A549 (cell line): ENCODE results near the gene ZFPM1. TPM values are rescaled to one million over a fixed set of nuclear protein-coding genes. Genes with fewer than 3 reads are reported as not detected.

Experiments
- ATAC-seq, 2 experiments: fragments of 200-7000 bp in 1 of 2; fragments of >200 bp in 1 of 2; cut with Nextera tagmentation in 1 of 2; cut with Tn5 transposase in 1 of 2; 3 replicates each; pipeline versions ENCODE4 v1.8.0 to v1.9.1; 2018 to 2020; ENCODE audit warnings: mild to moderate bottlenecking in 1 of 2, moderate library complexity in 1 of 2
- CTCF ChIA-PET: fragments of 300-600 bp; sonication (Branson Sonifier 250); formaldehyde crosslinking; extraction: SDS; loops from one replicate; lab custom pipeline; 2021; ENCODE audit warnings: antibody characterized with exemption, inconsistent platforms; lab: Yijun Ruan, JAX
- POLR2A ChIA-PET: fragments of 350-600 bp; formaldehyde crosslinking; extraction: SDS; loops from one replicate; lab custom pipeline; 2021; ENCODE audit warnings: antibody characterized with exemption, inconsistent platforms; lab: Yijun Ruan, JAX
- DNase-seq, 2 experiments: peaks; one replicate each; pipeline versions ENCODE4 v3.0.0 to v3.0.0-alpha.2; 2011 to 2016; ENCODE audit warnings: low read depth in 1 of 2, low spot score in 1 of 2
- FAIRE-seq: peaks from 2 replicates; lab custom pipeline; 2011; peaks lifted over from hg19 to GRCh38; lab: Jason Lieb, UNC
- H3K27ac ChIP-seq, 2 experiments: fragments of >200 bp; sonication (Bioruptor Twin); formaldehyde crosslinking; 3 replicates each; pipeline ENCODE4 v1.5.1; 2016 to 2017
- H3K4me1 ChIP-seq: fragments of >200 bp; sonication (Bioruptor Twin); formaldehyde crosslinking; 3 replicates; pipeline ENCODE4 v1.6.1; 2016
- H3K4me2 ChIP-seq: fragments of >200 bp; sonication (Bioruptor Twin); formaldehyde crosslinking; 3 replicates; pipeline ENCODE4 v1.6.1; 2016
- H3K4me3 ChIP-seq: fragments of >200 bp; sonication (Bioruptor Twin); formaldehyde crosslinking; 3 replicates; pipeline ENCODE4 v1.5.1; 2016
- H3K9me3 ChIP-seq: fragments of >200 bp; sonication (Bioruptor Twin); formaldehyde crosslinking; 3 replicates; pipeline ENCODE4 v1.6.1; 2016
- BCL3 ChIP-seq: fragments of >200 bp; sonication (Bioruptor Twin); formaldehyde crosslinking; IDR thresholded peaks from 3 replicates; pipeline ENCODE4 v1.6.1; 2016
- CTCF ChIP-seq: fragments of >200 bp; sonication (Bioruptor Twin); formaldehyde crosslinking; IDR thresholded peaks from 3 replicates; pipeline ENCODE4 v1.5.1; 2016
- EHF ChIP-seq: fragments of 250-450 bp; sonication (Bioruptor Pico); IDR thresholded peaks from 2 replicates; pipeline ENCODE4 v1.5.0; 2020; ENCODE audit warnings: mild to moderate bottlenecking
- FOSB ChIP-seq: fragments of 250-450 bp; sonication (Bioruptor Pico); IDR thresholded peaks from 2 replicates; pipeline ENCODE4 v1.5.0; 2020; ENCODE audit warnings: mild to moderate bottlenecking, moderate library complexity
- FOSL2 ChIP-seq, 2 experiments: fragments of 450-650 bp in 1 of 2; fragments of >200 bp in 1 of 2; sonication (Bioruptor Twin) in 1 of 2; formaldehyde crosslinking; IDR thresholded peaks; 2 replicates each; pipeline versions ENCODE4 v1.5.0 to v1.6.1; 2016 to 2020; ENCODE audit warnings: mild to moderate bottlenecking in 1 of 2, moderate library complexity in 1 of 2
- HES2 ChIP-seq: fragments of >200 bp; sonication (Bioruptor Twin); formaldehyde crosslinking; IDR thresholded peaks from 2 replicates; pipeline ENCODE4 v1.6.1; 2016
- HOXB13 ChIP-seq: fragments of 250-450 bp; sonication (Bioruptor Pico); IDR thresholded peaks from 2 replicates; pipeline ENCODE4 v1.5.0; 2020; ENCODE audit warnings: low read depth, mild to moderate bottlenecking, moderate library complexity
- JUN ChIP-seq, 2 experiments: fragments of >200 bp; sonication (Bioruptor Twin); formaldehyde crosslinking; IDR thresholded peaks; 2 replicates in 1 of 2; 3 replicates in 1 of 2; pipeline ENCODE4 v1.6.1; 2016 to 2017
- JUNB ChIP-seq: fragments of >200 bp; sonication (Bioruptor Twin); formaldehyde crosslinking; IDR thresholded peaks from 2 replicates; pipeline ENCODE4 v1.6.1; 2016
- KDM5A ChIP-seq: fragments of 200-600 bp; sonication (generic); IDR thresholded peaks from 2 replicates; pipeline ENCODE4 v1.6.1; 2016; ENCODE audit warnings: antibody characterized with exemption, mild to moderate bottlenecking
- NPAS2 ChIP-seq: fragments of 250-450 bp; sonication (Bioruptor Pico); IDR thresholded peaks from 2 replicates; pipeline ENCODE4 v1.8.0; 2022; ENCODE audit warnings: mild to moderate bottlenecking, moderate library complexity, borderline replicate concordance
- PHF8 ChIP-seq: fragments of 200-600 bp; sonication (generic); IDR thresholded peaks from 2 replicates; pipeline ENCODE4 v1.6.1; 2016; ENCODE audit warnings: low read depth, mild to moderate bottlenecking, antibody characterized with exemption, moderate library complexity, borderline replicate concordance
- RCOR1 ChIP-seq: fragments of 150-350 bp; IDR thresholded peaks from 2 replicates; pipeline ENCODE4 v1.6.1; 2014; ENCODE audit warnings: antibody characterized with exemption, low read length, low read depth
- SMC3 ChIP-seq: fragments of >200 bp; sonication (Bioruptor Twin); formaldehyde crosslinking; IDR thresholded peaks from 3 replicates; pipeline ENCODE4 v1.6.1; 2018; ENCODE audit warnings: inconsistent platforms
- ZSCAN20 ChIP-seq: fragments of 250-450 bp; sonication (Bioruptor Pico); IDR thresholded peaks from 2 replicates; pipeline ENCODE4 v1.8.0; 2022; ENCODE audit warnings: mild to moderate bottlenecking, moderate library complexity
- WGBS: methylation state at CpG from one replicate; pipeline ENCODE4 v1.1.6; 2017; ENCODE audit errors: missing lambda C conversion rate; 5-methylcytosine and 5-hydroxymethylcytosine counted together
- polyA plus RNA-seq, 4 experiments: library from polyadenylated mRNA; depleted of rRNA in 3 of 4; stranded (reverse); fragments of >200 nt; fragmentation: RNase III in 1 of 4; extraction: RNeasy Plus Mini Kit Qiagen cat#74134 plus additional on column Dnase treatment in 1 of 4; gene quantifications; 2 replicates in 3 of 4; 3 replicates in 1 of 4; pipeline ENCODE4 v1.2.3, GENCODE V29; 2011 to 2017
- small RNA-seq, 6 experiments: library from RNA; depleted of rRNA; stranded (forward); fragments of <200 nt; gene quantifications; one replicate each; pipeline ENCODE3, GENCODE V24; 2012

Gene ZFPM1
- polyA plus RNA-seq, 2 of the 4 experiments (the other 2 are of a cell fraction): 0.36 to 2.5 TPM

GRCh38 chr16:88584676-88585075 lies 131.6 kb downstream of the ZFPM1 start (continued):
- TF ChIP-seq CTCF (no peak), JUN (IDR thresholded peaks at IDR 0.05) (no peak), BCL3 (no peak), JUNB (no peak)

GRCh38 chr16:88585269-88585668 lies 132.2 kb downstream of the ZFPM1 start:
- no peak for DNase-seq
- ATAC-seq: no peak
- Histone ChIP-seq H3K4me2 (no peak overlapping the region), H3K4me3 (no peak overlapping the region), H3K9me3 (no peaks in the 10 kb centered on the region), H3K4me1 (no peaks in the 10 kb centered on the region), H3K27ac (no peak overlapping the region)
- ChIA-PET CTCF (interaction anchor here (0.9 to 1.3 kb wide), 3 partner anchors 15 to 128 kb away, joined by 3 to 4 read pairs (median 3); no protein-coding TSS in a partner anchor), POLR2A (interaction anchor here (1.6 kb wide), 1 partner anchor 15 kb away, joined by 4 read pairs; the partner anchor contains the start of gene ZC3H18)
- FAIRE-seq: no peak
- WGBS: 89% methylated on average over 8 of the region's 8 CpGs
- TF ChIP-seq KDM5A (no peak), JUN (IDR thresholded peaks at IDR 0.05) (no peak), HOXB13 (no peak), RCOR1 (no peak), FOSB (no peak), HES2 (no peak), EHF (CRISPR knock-in tag) (no peak), SMC3 (no peak), NPAS2 (CRISPR knock-in tag) (no peak), PHF8 (no peak)

GRCh38 chr16:88585927-88586581 lies 133.0 kb downstream of the ZFPM1 start:
- ATAC-seq (no peak), FAIRE-seq (no peak), DNase-seq (no peak)
- ChIA-PET POLR2A (interaction anchor here (1.6 kb wide), 1 partner anchor 16 kb away, joined by 4 read pairs; the partner anchor contains the start of gene ZC3H18), CTCF (interaction anchor here (0.9 to 1.1 kb wide), 2 partner anchors 14 to 127 kb away, joined by 3 to 4 read pairs; no protein-coding TSS in a partner anchor)
- TF ChIP-seq FOSL2 (IDR thresholded peaks at IDR 0.05) (no peak), FOSL2 (CRISPR knock-in tag; IDR thresholded peaks at IDR 0.05) (no peak), ZSCAN20 (CRISPR knock-in tag) (no peak)
- Histone ChIP-seq H3K4me2 (no peak overlapping the region), H3K4me1 (no peaks in the 10 kb centered on the region), H3K4me3 (no peak overlapping the region), H3K9me3 (no peaks in the 10 kb centered on the region), H3K27ac (no peak overlapping the region)
- 87% methylated on average over 13 of the region's 13 CpGs for WGBS

Small RNAs within 50 kb of the gene (small RNA-seq; reads per million reads assigned to genes)
- gene MIR5189: 0 reads per million in 6 experiments

Other genes with a start within 250 kb of the ZFPM1 start
- 0.47 and 0.78 TPM in 2 replicates for gene ZNF469, start 70.3 kb upstream of the ZFPM1 start, polyA plus RNA-seq (2011; rRNA removed)
- 4.1 to 4.5 TPM (median 4.4 TPM) in 3 replicates for gene ZNF469, start 70.3 kb upstream of the ZFPM1 start, polyA plus RNA-seq (2017; fragmentation: RNase III; extraction: RNeasy Plus Mini Kit Qiagen cat#74134 plus additional on column Dnase treatment)
- gene ZC3H18, start 117.1 kb downstream of the ZFPM1 start, polyA plus RNA-seq (2011; rRNA removed): 13.1 and 21.1 TPM in 2 replicates
- gene ZC3H18, start 117.1 kb downstream of the ZFPM1 start, polyA plus RNA-seq (2017; fragmentation: RNase III; extraction: RNeasy Plus Mini Kit Qiagen cat#74134 plus additional on column Dnase treatment): 46.5 to 48.2 TPM (median 47.9 TPM) in 3 replicates
- gene IL17C, start 185.3 kb downstream of the ZFPM1 start, polyA plus RNA-seq (2011; rRNA removed): not detected in 2 replicates
- gene IL17C, start 185.3 kb downstream of the ZFPM1 start, polyA plus RNA-seq (2017; fragmentation: RNase III; extraction: RNeasy Plus Mini Kit Qiagen cat#74134 plus additional on column Dnase treatment): not detected in 3 replicates
- gene CYBA, start 197.8 kb downstream of the ZFPM1 start, polyA plus RNA-seq (2011; rRNA removed): 69.1 and 75.7 TPM in 2 replicates
- 160 to 185 TPM (median 175 TPM) in 3 replicates for gene CYBA, start 197.8 kb downstream of the ZFPM1 start, polyA plus RNA-seq (2017; fragmentation: RNase III; extraction: RNeasy Plus Mini Kit Qiagen cat#74134 plus additional on column Dnase treatment)
- 5.8 and 6.4 TPM in 2 replicates for gene MVD, start 209.8 kb downstream of the ZFPM1 start, polyA plus RNA-seq (2011; rRNA removed)
- 28.6 to 43.1 TPM (median 39.0 TPM) in 3 replicates for gene MVD, start 209.8 kb downstream of the ZFPM1 start, polyA plus RNA-seq (2017; fragmentation: RNase III; extraction: RNeasy Plus Mini Kit Qiagen cat#74134 plus additional on column Dnase treatment)
- not detected in 2 replicates for gene SNAI3, start 233.2 kb downstream of the ZFPM1 start, polyA plus RNA-seq (2011; rRNA removed)
- gene SNAI3, start 233.2 kb downstream of the ZFPM1 start, polyA plus RNA-seq (2017; fragmentation: RNase III; extraction: RNeasy Plus Mini Kit Qiagen cat#74134 plus additional on column Dnase treatment): 0.05 to 0.08 TPM in 2 of 3 replicates, not detected in the other